NCI-H460 (cell line): ENCODE results near the gene TLN1. TPM values are rescaled to one million over a fixed set of nuclear protein-coding genes. Genes with fewer than 3 reads are reported as not detected.
A peak's percentile ranks its signal among the peaks of the same experiment; 100 is the strongest.

Source experiments
- DNase-seq: peaks from one replicate; pipeline ENCODE4 v3.0.0-alpha.2; 2016; ENCODE audit warnings: low read depth; ENCODE audit errors: extremely low read depth
- polyA plus RNA-seq: library from polyadenylated mRNA; depleted of rRNA; stranded (reverse); fragments of >200 nt; gene quantifications from 2 replicates; pipeline ENCODE4 v1.2.3, GENCODE V29; 2014; cell fraction: nucleus; rRNA removed
- total RNA-seq: library from RNA; depleted of rRNA; stranded (reverse); fragments of >200 nt; shearing (Covaris generic); gene quantifications from 2 replicates; pipeline ENCODE4 v1.2.3, GENCODE V29; 2014; rRNA removed

Gene TLN1
- total RNA-seq: 44.8 TPM in 2 replicates
- polyA plus RNA-seq: 38.4 and 42.5 TPM in 2 replicates

DNA sequence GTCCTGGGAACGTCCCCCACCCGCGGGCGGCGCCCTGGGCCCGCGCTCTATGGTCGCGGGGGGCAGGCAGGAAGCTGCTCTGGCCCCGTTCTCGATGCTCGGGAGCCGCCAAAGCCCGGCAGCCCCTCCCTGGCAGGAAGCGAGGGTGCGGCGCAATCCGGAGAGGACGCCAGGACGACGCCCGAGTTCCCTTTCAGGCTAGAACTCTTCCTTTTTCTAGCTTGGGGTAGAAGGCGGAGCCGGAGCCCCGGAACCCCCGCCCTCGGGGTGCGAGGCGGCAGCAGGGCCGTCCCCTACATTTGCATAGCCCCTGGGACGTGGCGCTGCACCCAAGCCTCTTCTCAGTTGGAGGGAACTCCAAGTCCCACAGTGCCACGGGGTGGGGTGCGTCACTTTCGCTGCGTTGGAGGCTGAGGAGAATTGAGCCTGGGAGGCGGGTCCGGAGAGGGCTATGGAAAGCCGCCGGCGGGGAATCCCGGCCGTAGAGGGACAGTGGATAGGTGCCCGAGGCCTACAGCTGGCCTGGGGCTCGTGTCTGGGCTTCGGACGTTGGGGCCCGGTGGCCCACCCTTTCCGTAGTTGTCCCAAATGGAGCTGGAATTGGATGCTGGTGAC lies at the start of gene TLN1, which contains the start of gene CREB3:
TLN1 (minus strand) TSS at position 11 of the 615 bp plus-strand sequence. CDS start 6,501 bp downstream, outside the sequence.
CREB3 (plus strand) TSS at position 482 of the 615 bp plus-strand sequence; CDS start at position 589, 107 bp downstream.
- peak; percentile 96 for DNase-seq

- DNase-seq: no peak
These were observed 49.1 kb upstream of the TLN1 start for GRCh38 chr9:35781066-35781465.

GRCh38 chr9:35778496-35778895 lies 46.5 kb upstream of the TLN1 start:
- DNase-seq: no peak

DNA sequence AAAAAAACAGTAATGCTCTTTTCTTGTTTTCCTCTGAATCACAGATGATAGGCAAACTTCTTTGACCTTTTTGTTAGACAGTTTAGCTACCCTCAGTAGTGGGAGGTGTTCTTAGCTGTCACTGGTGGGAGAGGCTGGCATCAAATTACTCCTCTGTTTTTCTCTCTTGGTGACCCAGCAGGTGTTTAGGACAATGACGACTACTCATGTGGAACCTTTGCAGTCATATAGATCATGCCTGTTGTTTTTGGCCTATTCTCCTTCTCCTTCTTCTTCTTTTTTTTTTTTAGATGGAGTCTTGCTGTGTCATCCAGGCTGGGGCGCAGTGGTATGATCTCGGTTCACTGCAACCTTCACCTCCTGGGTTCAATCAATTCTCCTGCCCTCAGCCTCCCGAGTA lies 44.0 kb upstream of the TLN1 start:
- no peak for DNase-seq

DNA sequence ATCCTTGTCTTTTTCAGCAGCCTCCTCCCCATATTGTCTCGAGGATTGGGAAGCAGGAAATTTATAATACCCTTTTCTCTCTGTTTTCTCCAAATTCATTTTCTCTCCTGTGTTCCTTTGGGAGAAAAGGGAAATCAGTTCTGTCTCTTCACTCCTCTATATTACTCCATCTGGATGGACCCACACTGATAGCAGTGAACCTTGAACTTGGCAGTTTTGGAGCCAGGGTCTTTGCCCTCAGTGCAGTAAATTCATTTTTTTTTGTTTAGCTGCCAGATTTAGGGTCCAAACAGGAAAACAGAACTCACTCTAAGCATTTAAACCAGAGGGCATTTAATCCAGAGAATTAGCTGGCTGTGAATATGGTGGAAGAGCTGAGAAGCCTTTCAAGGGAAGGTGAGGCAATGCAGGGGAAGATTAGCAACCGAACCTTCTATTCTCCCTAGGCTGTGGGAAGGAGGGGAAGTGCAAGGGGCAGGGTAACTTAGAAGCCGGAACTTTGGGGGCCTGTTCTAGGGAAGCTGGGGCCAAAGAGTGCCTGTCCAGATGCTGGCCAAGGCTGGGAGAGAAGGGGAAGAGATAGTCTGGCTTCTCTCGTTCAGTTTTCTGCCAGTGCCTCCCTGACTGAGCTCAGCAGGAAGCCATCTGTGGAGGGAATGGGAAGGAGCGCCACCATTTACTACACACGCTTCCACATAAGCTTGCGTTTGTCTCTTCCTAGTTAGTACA lies 43.1 kb upstream of the TLN1 start:
- no peak for DNase-seq

DNA sequence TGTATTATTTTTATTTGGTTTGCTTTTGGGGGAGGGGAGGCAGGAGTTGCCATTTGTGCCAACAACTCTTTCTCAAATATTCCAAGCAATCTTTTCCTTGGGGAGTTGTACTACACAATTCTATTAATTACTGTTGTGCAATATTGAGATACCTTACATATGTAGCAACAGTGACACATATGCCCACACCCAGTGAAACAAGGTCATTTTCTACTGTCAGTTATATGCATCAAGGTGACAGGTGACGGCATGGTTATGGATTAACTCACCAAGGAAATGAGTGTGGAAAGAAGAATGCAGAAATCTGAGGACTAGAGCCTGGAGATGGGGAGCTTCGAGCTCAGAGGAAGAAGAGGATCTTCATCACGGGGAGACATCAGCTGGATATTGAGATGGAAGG lies 39.9 kb upstream of the TLN1 start:
- no peak for DNase-seq

DNA sequence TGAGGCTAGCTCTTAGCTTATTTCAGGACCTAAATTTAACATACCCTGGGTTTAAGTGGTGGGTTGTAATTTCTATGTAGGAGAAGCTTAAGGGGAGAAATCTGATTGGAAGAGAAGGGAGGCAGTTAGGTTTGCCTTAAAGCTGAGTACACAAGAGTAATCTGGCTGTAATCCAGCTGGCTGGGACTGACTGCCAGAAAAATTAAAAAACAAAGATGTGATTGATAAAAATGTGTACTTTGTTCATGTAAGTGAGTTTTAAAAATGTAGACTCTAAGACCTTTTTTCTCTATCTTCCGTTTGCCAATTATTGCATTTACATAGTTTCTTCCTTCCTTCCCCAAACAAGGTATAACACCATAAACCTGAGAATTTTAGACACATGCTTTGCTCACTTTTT lies 39.5 kb upstream of the TLN1 start:
- DNase-seq: no peak

- DNase-seq: no peak
These were observed 39.1 kb upstream of the TLN1 start for GRCh38 chr9:35771075-35771433.

DNA sequence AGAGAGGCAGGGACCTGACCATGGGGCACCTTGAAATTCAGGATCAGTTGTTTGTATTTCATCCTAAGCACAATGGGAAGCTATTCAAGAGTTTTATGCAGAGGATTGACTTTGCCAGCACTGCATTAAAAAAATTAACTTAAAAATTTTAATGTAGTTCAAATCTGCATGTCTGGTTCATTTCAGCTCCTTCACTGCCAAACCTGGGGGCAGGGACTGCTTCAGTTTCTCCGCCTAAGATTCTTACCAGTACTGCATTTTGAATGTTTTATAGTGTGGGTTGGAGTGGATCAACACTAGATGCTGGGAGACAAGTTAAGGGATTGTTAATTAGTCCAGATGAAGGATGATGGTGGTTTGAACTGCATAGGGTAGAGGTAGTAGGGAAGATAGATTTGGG lies 37.8 kb upstream of the TLN1 start:
- no peak for DNase-seq

GRCh38 chr9:35767458-35767857 lies 35.5 kb upstream of the TLN1 start:
- no peak for DNase-seq

DNA sequence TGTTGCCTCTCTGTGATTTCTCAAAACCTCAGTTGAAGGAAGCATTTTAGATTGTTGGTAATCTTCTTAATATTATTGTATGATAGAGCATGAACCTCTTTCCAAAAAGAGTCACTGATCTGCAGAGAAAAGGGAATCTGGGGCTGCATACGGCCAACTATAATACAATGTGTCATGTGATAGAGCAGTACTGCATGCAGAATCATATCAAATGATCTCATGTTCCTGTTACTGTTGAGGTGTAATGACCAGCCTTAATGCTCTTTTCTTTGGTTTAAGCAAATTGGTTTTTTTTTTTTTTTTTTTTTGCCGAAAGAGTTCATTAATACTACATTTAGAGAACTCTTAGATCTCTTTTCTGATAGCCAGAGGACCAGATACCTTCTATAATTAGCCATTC lies 35.0 kb upstream of the TLN1 start:
- no peak for DNase-seq

DNA sequence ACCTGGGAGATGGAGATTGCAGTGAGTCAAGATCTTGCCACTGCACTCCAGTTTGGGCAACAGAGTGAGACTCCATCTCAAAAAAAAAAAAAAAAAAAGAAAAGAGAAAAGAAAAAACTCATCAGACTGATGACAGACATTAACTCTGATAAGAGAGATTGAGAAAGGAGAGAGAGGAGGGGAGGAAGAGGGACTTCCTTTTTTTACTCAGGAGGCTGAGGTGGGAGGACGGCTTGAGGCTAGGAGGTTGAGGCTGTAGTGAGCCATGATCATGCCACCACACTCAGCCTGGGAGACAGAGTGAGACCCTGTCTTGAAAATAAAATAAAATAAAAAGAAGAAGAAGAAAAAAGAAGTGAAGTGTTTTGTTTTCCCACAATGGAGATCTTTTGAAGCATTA lies 31.8 kb upstream of the TLN1 start:
- no peak for DNase-seq

DNA sequence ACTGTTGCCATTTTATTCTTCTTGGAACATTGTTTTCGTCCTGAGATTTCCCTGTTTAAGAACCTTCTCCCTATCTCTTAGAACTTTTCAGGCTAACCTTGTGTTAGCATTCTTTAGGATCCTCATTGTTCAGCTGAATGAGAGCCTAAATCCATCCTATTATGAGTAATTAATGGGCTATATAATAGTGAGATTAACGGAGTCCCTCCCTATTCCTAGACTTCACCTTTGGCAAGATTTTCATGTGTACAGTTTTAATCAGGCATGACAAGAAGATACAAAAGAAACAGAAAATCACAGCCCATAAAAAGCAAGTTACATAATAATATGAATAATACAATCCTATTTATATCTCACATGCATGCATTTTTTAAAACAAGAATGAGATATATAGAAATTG lies 31.2 kb upstream of the TLN1 start:
- no peak for DNase-seq

GRCh38 chr9:35760651-35761050 lies 28.7 kb upstream of the TLN1 start:
- no peak for DNase-seq

GRCh38 chr9:35759795-35760194 lies 27.8 kb upstream of the TLN1 start:
- DNase-seq: no peak

GRCh38 chr9:35758475-35759050 lies 26.6 kb upstream of the TLN1 start:
- DNase-seq: no peak

DNA sequence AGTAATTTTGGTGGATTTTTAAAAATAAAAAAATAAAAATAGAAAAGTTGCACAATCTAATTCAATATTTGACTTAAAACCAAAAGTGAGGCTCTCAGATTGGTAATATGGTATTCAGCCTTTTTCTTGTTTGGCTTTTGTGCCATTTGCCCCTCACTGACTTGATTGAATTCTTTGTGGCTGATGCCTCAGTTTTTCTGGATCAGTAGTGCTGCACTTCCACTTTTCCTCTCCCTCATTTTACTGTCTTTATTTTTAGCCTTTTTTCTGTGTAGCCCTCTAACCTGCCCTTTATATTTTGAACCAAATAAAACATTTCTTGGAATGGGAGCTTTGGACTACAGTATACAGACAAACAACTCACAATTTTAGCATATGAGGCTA lies 25.9 kb upstream of the TLN1 start:
- no peak for DNase-seq

DNA sequence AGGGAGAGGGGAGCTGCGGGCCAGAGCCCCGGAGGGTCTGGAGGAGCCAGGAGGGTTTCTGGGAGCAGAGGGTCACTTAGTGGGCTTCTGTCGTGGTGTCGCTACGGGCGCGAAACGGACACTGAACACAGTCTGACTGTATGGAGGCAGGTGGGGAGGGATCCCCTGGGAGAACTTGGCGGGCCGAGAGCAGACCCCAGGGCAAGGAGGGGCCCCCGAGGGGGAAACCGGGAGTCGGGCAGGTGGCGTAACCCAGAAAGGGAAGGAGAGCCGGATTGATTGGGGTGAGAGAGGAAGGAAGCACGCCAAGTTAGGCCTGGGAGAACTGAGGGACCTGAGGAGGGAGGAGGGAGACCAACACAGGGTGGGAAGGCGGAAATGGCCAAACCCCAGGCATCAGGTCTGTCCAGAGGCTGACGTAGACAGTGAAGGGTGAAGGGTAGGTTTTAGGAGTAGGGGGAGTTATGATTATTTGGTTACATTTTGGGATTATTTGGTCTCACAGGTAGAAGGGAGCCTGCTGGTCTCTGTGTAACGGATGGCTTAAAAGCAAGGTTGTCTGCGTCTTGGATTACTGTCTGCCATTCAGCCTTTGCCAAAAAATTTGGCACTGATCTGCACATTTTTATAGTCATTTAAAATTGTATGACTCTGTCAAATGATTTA lies 25.4 kb upstream of the TLN1 start:
- DNase-seq: peak; percentile 26

DNA sequence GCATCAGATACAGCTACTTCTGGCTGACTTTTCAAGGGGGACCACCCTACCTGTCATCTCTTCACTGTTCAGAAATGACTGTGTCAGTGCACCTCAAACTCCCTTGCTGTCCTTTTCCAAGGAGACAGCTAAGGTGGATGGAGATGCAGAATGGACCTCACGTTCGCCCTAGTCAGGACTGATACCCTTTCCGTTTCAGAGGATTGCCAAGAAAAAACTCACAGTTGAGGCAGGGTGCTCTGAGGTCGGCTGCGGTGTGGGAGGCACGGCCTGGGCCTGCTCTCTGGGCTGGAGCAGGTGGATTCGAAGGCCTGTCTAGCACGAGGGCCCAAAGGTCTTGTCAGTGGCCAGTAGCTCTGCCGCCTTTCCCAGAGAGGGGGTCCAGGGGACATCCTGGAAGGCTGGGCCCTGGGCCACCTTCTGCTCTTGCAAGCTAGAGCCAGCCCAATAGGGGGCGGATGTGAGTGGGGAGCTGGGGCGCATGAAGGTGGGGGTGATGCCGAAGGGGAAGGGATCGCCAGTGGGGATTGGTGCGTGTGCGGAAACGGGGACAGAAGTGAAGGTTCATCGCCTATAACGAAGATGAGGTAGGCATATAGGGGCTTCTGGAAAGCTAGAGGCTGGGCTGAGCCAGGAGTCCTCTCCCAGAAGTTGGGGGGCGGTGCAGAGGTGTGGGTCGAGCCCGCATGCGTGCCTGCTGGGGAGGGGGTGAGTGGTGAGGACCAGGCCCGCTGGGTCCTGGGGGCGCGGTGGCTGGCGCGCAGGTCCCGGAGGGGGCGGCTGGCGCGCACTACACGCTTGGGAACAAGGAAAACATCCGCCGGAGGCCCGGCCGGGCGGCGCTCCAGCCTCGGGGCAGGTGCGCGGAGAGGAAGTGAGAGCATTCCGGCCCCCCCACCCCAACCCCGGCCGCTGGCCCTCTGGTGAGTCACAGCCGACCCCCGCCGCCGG lies 24.6 kb upstream of the TLN1 start:
- DNase-seq: peak; percentile 50

- DNase-seq: no peak
These were observed 23.1 kb upstream of the TLN1 start for GRCh38 chr9:35755071-35755470.
